Measurements from ENCODE around the gene THOC2.

THOC2 gene

DNA sequence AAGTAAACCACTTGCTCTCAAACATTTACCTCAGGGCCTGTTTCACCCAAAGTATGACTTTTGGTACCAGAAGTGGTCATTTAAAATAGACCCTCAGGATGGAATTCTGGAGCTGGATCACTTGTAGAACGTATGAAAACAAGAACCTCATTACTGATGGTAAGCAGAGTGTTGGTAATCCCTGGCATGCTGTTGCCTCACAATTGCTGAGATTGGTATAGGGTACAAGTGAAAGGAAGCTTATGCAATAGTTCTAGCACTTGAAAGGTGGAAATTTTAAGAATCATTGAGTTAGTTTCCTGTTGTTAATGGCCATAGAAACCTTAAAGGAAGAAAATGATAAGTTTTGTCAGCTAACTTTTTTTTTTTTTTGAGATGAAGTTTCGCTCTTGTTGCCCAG lies 22.3 kb upstream of the THOC2 start:
- no peaks in the 10 kb centered on the region for H3K79me2 ChIP-seq
- no peak overlapping the region for H3K27ac ChIP-seq
- no peak overlapping the region for H2AFZ ChIP-seq
- H3K9ac ChIP-seq = no peak overlapping the region
- H3K4me2 ChIP-seq (ENCODE audit: low read length) = no peak overlapping the region
- H3K4me1 ChIP-seq = no peaks in the 10 kb centered on the region
- H3K27me3 ChIP-seq (ENCODE audit: control insufficient read depth, insufficient read depth, low read length) = no peaks in the 10 kb centered on the region
- H3K4me3 ChIP-seq (ENCODE audit: low read depth, low read length) = no peak overlapping the region
- H3K9me3 ChIP-seq (ENCODE audit: control insufficient read depth, low read length) = no peaks in the 10 kb centered on the region
- no peaks in the 10 kb centered on the region for H3K36me3 ChIP-seq (ENCODE audit: control insufficient read depth, insufficient read depth, low read length)
- no peak for TF ChIP-seq CTCF (IDR thresholded peaks at IDR 0.05)

GRCh38 chrX:123753656-123754350 lies 21.0 kb upstream of the THOC2 start:
- no peak overlapping the region for H3K27ac ChIP-seq
- no peaks in the 10 kb centered on the region for H3K27me3 ChIP-seq (ENCODE audit: control insufficient read depth, insufficient read depth, low read length)

GRCh38 chrX:123749643-123750042 lies 16.8 kb upstream of the THOC2 start:
- Histone ChIP-seq H2AFZ (no peak overlapping the region), H3K27ac (no peak overlapping the region), H3K27me3 (ENCODE audit: control insufficient read depth, insufficient read depth, low read length) (no peaks in the 10 kb centered on the region), H3K4me3 (ENCODE audit: low read depth, low read length) (no peak overlapping the region), H3K36me3 (ENCODE audit: control insufficient read depth, insufficient read depth, low read length) (no peaks in the 10 kb centered on the region), H3K4me1 (no peaks in the 10 kb centered on the region), H3K79me2 (no peaks in the 10 kb centered on the region), H3K9ac (no peak overlapping the region), H3K4me2 (ENCODE audit: low read length) (no peak overlapping the region), H3K9me3 (ENCODE audit: control insufficient read depth, low read length) (no peaks in the 10 kb centered on the region)
- TF ChIP-seq CTCF (IDR thresholded peaks at IDR 0.05) = no peak

More at GRCh38 chrX:123753656-123754350, 21.0 kb upstream of the THOC2 start:
- Histone ChIP-seq H3K9ac (no peak overlapping the region), H3K36me3 (ENCODE audit: control insufficient read depth, insufficient read depth, low read length) (no peaks in the 10 kb centered on the region), H3K9me3 (ENCODE audit: control insufficient read depth, low read length) (no peaks in the 10 kb centered on the region), H2AFZ (no peak overlapping the region), H3K4me3 (ENCODE audit: low read depth, low read length) (no peak overlapping the region), H3K4me2 (ENCODE audit: low read length) (no peak overlapping the region), H3K4me1 (no peaks in the 10 kb centered on the region), H3K79me2 (no peaks in the 10 kb centered on the region)
- no peak for TF ChIP-seq CTCF (IDR thresholded peaks at IDR 0.05)

- Histone ChIP-seq H3K27ac (no peak overlapping the region), H2AFZ (no peak overlapping the region), H3K9me3 (ENCODE audit: control insufficient read depth, low read length) (no peaks in the 10 kb centered on the region), H3K4me2 (ENCODE audit: low read length) (no peak overlapping the region), H3K4me3 (ENCODE audit: low read depth, low read length) (no peak overlapping the region), H3K79me2 (no peaks in the 10 kb centered on the region), H3K4me1 (no peaks in the 10 kb centered on the region), H3K9ac (no peak overlapping the region), H3K27me3 (ENCODE audit: control insufficient read depth, insufficient read depth, low read length) (no peaks in the 10 kb centered on the region), H3K36me3 (ENCODE audit: control insufficient read depth, insufficient read depth, low read length) (no peaks in the 10 kb centered on the region)
- TF ChIP-seq CTCF (IDR thresholded peaks at IDR 0.05) = no peak
Measured at GRCh38 chrX:123745511-123745910, 12.7 kb upstream of the THOC2 start.

DNA sequence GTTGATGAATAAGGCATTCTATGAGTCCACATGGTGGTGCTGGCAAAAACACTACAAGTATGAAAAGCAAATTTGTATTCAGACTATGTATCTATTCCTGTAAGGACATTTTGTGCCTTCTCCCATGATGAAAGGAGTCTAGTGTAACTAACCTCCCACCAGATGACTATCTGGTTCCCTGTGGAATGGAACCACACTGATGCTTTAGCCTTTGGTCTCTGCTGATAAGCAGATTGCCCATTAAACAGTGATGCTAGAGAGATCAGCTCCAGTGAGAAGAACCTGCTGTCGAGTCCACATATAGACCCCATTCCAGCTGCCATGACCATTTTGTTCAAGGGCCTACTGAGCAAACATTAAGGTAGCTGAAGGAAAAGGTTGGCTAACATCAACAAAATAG lies 10.5 kb upstream of the THOC2 start:
- Histone ChIP-seq H3K4me1 (no peaks in the 10 kb centered on the region), H3K36me3 (ENCODE audit: control insufficient read depth, insufficient read depth, low read length) (no peaks in the 10 kb centered on the region), H3K27me3 (ENCODE audit: control insufficient read depth, insufficient read depth, low read length) (no peaks in the 10 kb centered on the region), H3K4me3 (ENCODE audit: low read depth, low read length) (no peak overlapping the region), H3K9ac (no peak overlapping the region), H3K27ac (no peak overlapping the region), H3K79me2 (no peaks in the 10 kb centered on the region), H3K4me2 (ENCODE audit: low read length) (no peak overlapping the region), H3K9me3 (ENCODE audit: control insufficient read depth, low read length) (no peaks in the 10 kb centered on the region), H2AFZ (no peak overlapping the region)
- no peak for TF ChIP-seq CTCF (IDR thresholded peaks at IDR 0.05)

All from parathyroid adenoma (tissue), 2 donors.